Neural cell (in vitro differentiated cells): Measurements from ENCODE around the gene RPN1.

Source experiments
- CTCF ChIP-seq: fragments of 450-650 bp; IDR thresholded peaks from 2 replicates; pipeline ENCODE4 v1.5.1; 2014; ENCODE audit warnings: antibody characterized with exemption, mild to moderate bottlenecking, moderate library complexity; ENCODE audit not compliant: poor library complexity, severe bottlenecking
- EP300 ChIP-seq: fragments of 450-650 bp; conservative IDR thresholded peaks from 2 replicates; pipeline ENCODE4 v1.6.1; 2014; ENCODE audit warnings: antibody characterized with exemption, mild to moderate bottlenecking, moderate library complexity; ENCODE audit not compliant: poor library complexity, severe bottlenecking
- EZH2 ChIP-seq: fragments of 200-600, 300-800 bp; shearing (Covaris generic), sonication (generic); IDR thresholded peaks from 2 replicates; pipeline ENCODE4 v1.6.1; 2014; ENCODE audit warnings: antibody characterized with exemption, low read length, borderline replicate concordance, mild to moderate bottlenecking; ENCODE audit not compliant: insufficient read depth, poor library complexity, severe bottlenecking
- RAD21 ChIP-seq: fragments of 450-650 bp; conservative IDR thresholded peaks from 2 replicates; pipeline ENCODE4 v1.6.1; 2014; ENCODE audit warnings: antibody characterized with exemption, mild to moderate bottlenecking, moderate library complexity
- REST ChIP-seq: IDR thresholded peaks from 2 replicates; pipeline ENCODE4 v1.6.1; 2012; ENCODE audit warnings: borderline replicate concordance
- SMC3 ChIP-seq: fragments of 450-650 bp; conservative IDR thresholded peaks from 2 replicates; pipeline ENCODE4 v1.6.1; 2014; ENCODE audit warnings: antibody characterized with exemption, mild to moderate bottlenecking, moderate library complexity; ENCODE audit not compliant: poor library complexity

DNA sequence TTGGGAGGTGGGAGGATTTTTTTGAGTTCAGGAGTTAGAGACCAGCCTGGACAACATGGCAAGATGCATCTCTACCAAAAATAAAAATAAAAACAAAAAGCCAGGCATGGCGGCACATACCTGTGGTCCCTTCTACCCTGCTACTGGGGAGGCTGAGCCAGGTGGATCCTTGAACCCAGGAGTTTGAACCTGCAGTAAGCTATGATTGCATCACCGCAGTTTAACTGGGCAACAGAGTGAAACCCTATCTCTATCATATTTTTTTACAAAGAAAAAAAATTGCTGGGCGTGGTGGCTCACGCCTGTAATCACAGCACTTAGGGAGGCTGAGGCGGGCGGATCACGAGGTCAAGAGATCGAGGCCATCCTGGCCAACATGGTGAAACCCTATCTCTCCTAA lies 35.8 kb upstream of the RPN1 start:
- TF ChIP-seq RAD21, result no peak
- TF ChIP-seq EZH2, result no peak
- no peak for TF ChIP-seq CTCF
- TF ChIP-seq EP300, result no peak
- no peak for TF ChIP-seq REST
- TF ChIP-seq SMC3, result no peak
